Mesendoderm (in vitro differentiated cells): ENCODE results near the gene AQP7.
"Not testable (repeated sequence)": the region's sequence is repeated elsewhere in the genome, so short reads cannot be mapped to it uniquely, and the experiment has no call there.

Experiments used
- DNase-seq: peaks from one replicate; pipeline ENCODE4 v3.0.0; 2013
- H2AK5ac ChIP-seq: 2 replicates; pipeline ENCODE4 v1.6.1; 2013; ENCODE audit warnings: low read length, inconsistent platforms
- H2BK120ac ChIP-seq: 2 replicates; pipeline ENCODE4 v1.6.1; 2013; ENCODE audit warnings: low read depth, mild to moderate bottlenecking, low read length, moderate library complexity, mixed read lengths
- H2BK15ac ChIP-seq: replicated peaks from 2 replicates; pipeline ENCODE4 v1.6.1; 2013; ENCODE audit warnings: low read depth, mild to moderate bottlenecking, moderate library complexity
- H2BK5ac ChIP-seq: 2 replicates; pipeline ENCODE4 v1.6.1; 2013; ENCODE audit warnings: low read length, inconsistent platforms
- H3K18ac ChIP-seq: 2 replicates; pipeline ENCODE4 v1.6.1; 2013; ENCODE audit warnings: mild to moderate bottlenecking, low read length, mixed read lengths
- H3K23ac ChIP-seq: one replicate; pipeline ENCODE4 v1.6.1; 2013; ENCODE audit warnings: low read length
- H3K27ac ChIP-seq: 2 replicates; pipeline ENCODE4 v1.5.1; 2013; ENCODE audit warnings: low read depth, mild to moderate bottlenecking, inconsistent platforms, low read length, moderate library complexity
- H3K27me3 ChIP-seq: 2 replicates; pipeline ENCODE4 v1.6.1; 2013; ENCODE audit warnings: low read length, control low read depth, mild to moderate bottlenecking, inconsistent platforms; ENCODE audit not compliant: insufficient read depth, poor library complexity
- H3K36me3 ChIP-seq: 2 replicates; pipeline ENCODE4 v1.6.1; 2013; ENCODE audit warnings: low read length, inconsistent platforms; ENCODE audit not compliant: control insufficient read depth, insufficient read depth
- H3K4ac ChIP-seq: one replicate; pipeline ENCODE4 v1.6.1; 2013; ENCODE audit warnings: low read depth, mild to moderate bottlenecking, low read length, moderate library complexity
- H3K4me1 ChIP-seq: 2 replicates; pipeline ENCODE4 v1.6.1; 2013; ENCODE audit warnings: low read depth, low read length, inconsistent platforms; ENCODE audit not compliant: control insufficient read depth
- H3K4me2 ChIP-seq: 2 replicates; pipeline ENCODE4 v1.6.1; 2013; ENCODE audit warnings: low read length
- H3K4me3 ChIP-seq: 2 replicates; pipeline ENCODE4 v1.5.1; 2013; ENCODE audit warnings: mild to moderate bottlenecking, low read length
- H3K56ac ChIP-seq: one replicate; pipeline ENCODE4 v1.6.1; 2013; ENCODE audit warnings: low read length
- H3K79me1 ChIP-seq: 2 replicates; pipeline ENCODE4 v1.6.1; 2013; ENCODE audit warnings: low read length, inconsistent platforms
- H3K79me2 ChIP-seq: 2 replicates; pipeline ENCODE4 v1.6.1; 2013; ENCODE audit warnings: mild to moderate bottlenecking, low read length; ENCODE audit not compliant: control insufficient read depth, insufficient read depth
- H3K9ac ChIP-seq: 2 replicates; pipeline ENCODE4 v1.6.1; 2013; ENCODE audit warnings: low read length, inconsistent platforms
- H4K5ac ChIP-seq: one replicate; pipeline ENCODE4 v1.6.1; 2013; ENCODE audit warnings: low read length
- H4K8ac ChIP-seq: one replicate; pipeline ENCODE4 v1.6.1; 2013; ENCODE audit warnings: low read depth, mild to moderate bottlenecking, control low read depth, low read length, moderate library complexity
- WGBS: extraction: QIAGEN DNeasy Blood & Tissue Kit; methylation state at CpG from one replicate; pipeline ENCODE4 v1.1.7; 2013; ENCODE audit warnings: low lambda C conversion rate, missing lambda C conversion rate; ENCODE audit not compliant: insufficient coverage; ENCODE audit errors: extremely low coverage; 5-methylcytosine and 5-hydroxymethylcytosine counted together

AQP7 gene

GRCh38 chr9:33397801-33398200 is 4.6 kb downstream of the AQP7 start:
- not testable (repeated sequence) for H3K27me3 ChIP-seq, H2BK15ac ChIP-seq, H2BK120ac ChIP-seq, H3K9ac ChIP-seq, H3K23ac ChIP-seq, H2AK5ac ChIP-seq, H4K5ac ChIP-seq, H3K79me1 ChIP-seq, H3K79me2 ChIP-seq, H2BK5ac ChIP-seq, H3K4me1 ChIP-seq, H3K56ac ChIP-seq, H3K4me2 ChIP-seq, H3K18ac ChIP-seq, H3K36me3 ChIP-seq, H3K4me3 ChIP-seq, DNase-seq, H3K27ac ChIP-seq, H3K4ac ChIP-seq, H4K8ac ChIP-seq
- WGBS: no CpG with 5 or more reads among the region's 4 CpGs

GRCh38 chr9:33395159-33395879 is 7.0 kb downstream of the AQP7 start:
- not testable (repeated sequence) for H3K4me3 ChIP-seq, H4K5ac ChIP-seq, H4K8ac ChIP-seq, H3K79me2 ChIP-seq, H3K4me2 ChIP-seq, H3K56ac ChIP-seq, H3K9ac ChIP-seq, H3K18ac ChIP-seq, H3K79me1 ChIP-seq, H3K4ac ChIP-seq, H2BK5ac ChIP-seq, H3K4me1 ChIP-seq, H3K23ac ChIP-seq, DNase-seq, H2AK5ac ChIP-seq, H2BK120ac ChIP-seq, H2BK15ac ChIP-seq, H3K36me3 ChIP-seq, H3K27ac ChIP-seq, H3K27me3 ChIP-seq
- WGBS: no CpG with 5 or more reads among the region's 15 CpGs

DNA sequence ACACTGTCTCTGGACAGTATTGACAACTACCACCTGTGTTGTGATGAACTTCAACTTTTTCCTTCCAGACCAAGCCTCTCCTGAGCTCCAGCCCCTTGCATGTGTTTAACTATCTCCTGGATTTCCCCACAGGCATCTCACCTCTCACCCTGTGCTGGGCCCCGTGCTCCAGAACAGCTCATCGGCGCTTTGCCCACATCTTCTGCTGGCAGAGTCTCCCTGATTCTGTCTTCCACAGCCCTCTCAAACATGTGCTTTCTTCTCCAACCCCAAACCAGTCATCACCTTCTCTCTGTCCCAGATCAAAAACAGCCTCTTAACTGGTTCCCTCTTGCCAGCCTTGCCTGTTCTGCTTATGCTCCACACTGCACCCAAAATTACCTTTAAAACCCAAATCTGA is 8.4 kb downstream of the AQP7 start:
- not testable (repeated sequence) for DNase-seq, H3K4me1 ChIP-seq, H4K8ac ChIP-seq, H3K36me3 ChIP-seq, H2BK120ac ChIP-seq, H3K56ac ChIP-seq, H2BK15ac ChIP-seq, H3K9ac ChIP-seq, H3K4ac ChIP-seq, H3K23ac ChIP-seq, H3K4me2 ChIP-seq, H4K5ac ChIP-seq, H3K27me3 ChIP-seq, H3K4me3 ChIP-seq, H3K27ac ChIP-seq, H3K18ac ChIP-seq, H3K79me1 ChIP-seq, H2BK5ac ChIP-seq, H3K79me2 ChIP-seq, H2AK5ac ChIP-seq
- no CpG with 5 or more reads among the region's 3 CpGs for WGBS

DNA sequence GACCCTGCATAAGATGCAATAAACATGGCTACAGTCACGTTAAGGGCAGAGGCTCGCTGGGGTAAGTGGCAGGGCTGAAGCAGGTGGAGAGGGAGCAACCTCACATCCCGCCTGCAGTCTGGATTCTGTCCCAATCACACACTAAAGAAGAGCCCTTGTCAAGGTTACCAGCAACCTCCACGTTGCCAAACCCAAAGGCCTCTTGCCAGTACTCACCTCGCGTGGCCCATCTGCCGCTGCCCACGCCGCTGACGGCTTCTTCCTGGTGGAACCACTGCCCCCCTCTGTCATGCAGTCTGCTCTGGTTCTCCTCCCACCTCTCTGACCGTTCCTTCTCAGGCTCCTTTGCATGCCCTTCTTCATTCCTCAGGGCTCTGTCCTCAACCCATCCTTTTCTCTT is 8.8 kb downstream of the AQP7 start:
- Histone ChIP-seq H3K27me3 (no peaks in the 10 kb centered on the region), H3K36me3 (no peaks in the 10 kb centered on the region), H2BK15ac (no peak overlapping the region), H3K4me1 (no peaks in the 10 kb centered on the region), H3K79me2 (no peaks in the 10 kb centered on the region), H4K5ac (no peak overlapping the region), H2BK5ac (no peak overlapping the region), H2BK120ac (no peak overlapping the region), H2AK5ac (no peak overlapping the region), H3K79me1 (no peaks in the 10 kb centered on the region), H3K27ac (no peak overlapping the region), H3K23ac (no peak overlapping the region), H3K4ac (no peak overlapping the region), H3K4me2 (no peak overlapping the region), H4K8ac (no peak overlapping the region), H3K9ac (no peak overlapping the region), H3K4me3 (no peak overlapping the region), H3K56ac (no peak overlapping the region), H3K18ac (no peak overlapping the region)
- DNase-seq: no peak
- WGBS: no CpG with 5 or more reads among the region's 11 CpGs

DNA sequence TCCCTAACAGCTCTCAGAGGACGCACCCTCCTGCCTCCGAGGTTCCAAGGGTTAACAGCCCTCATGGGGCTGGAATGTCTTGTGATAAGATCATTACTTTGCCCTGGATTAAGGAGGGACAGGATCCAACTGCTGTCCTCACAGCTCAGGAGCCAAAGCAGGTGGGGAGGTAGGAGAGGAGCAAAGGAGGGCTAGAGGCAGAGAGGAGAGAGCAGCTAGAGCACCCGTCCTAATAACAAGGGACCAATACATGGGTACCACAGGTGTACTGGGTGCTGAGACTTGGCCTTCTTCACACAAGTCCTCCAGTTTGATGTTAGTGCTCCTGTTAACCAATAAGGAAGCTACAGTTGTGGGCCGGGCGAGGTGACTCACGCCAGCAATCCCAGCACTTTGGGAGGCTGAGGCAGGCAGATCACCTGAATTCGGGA is 9.8 kb downstream of the AQP7 start:
- WGBS: no CpG with 5 or more reads among the region's 7 CpGs
- peak; percentile 66 for DNase-seq
- not testable (repeated sequence) for H3K79me1 ChIP-seq, H3K4ac ChIP-seq, H3K56ac ChIP-seq, H4K5ac ChIP-seq, H2BK5ac ChIP-seq, H2BK120ac ChIP-seq, H3K23ac ChIP-seq, H3K27me3 ChIP-seq, H2AK5ac ChIP-seq, H3K4me1 ChIP-seq, H3K4me3 ChIP-seq, H4K8ac ChIP-seq, H3K27ac ChIP-seq, H2BK15ac ChIP-seq, H3K18ac ChIP-seq, H3K79me2 ChIP-seq, H3K36me3 ChIP-seq, H3K9ac ChIP-seq, H3K4me2 ChIP-seq
